ENCODE measurements around the gene ACTRT2.

GRCh38 chr1:3037281-3038040 lies 16.2 kb downstream of the ACTRT2 start:
- TF ChIP-seq SP1 (IDR thresholded peaks at IDR 0.05; ENCODE audit: low read depth, low read length) (no peak), NBN (IDR thresholded peaks at IDR 0.05) (no peak), CTCF (IDR thresholded peaks at IDR 0.05 in 2 of 3, conservative IDR thresholded peaks at IDR 0.05 in 1 of 3; ENCODE audit: control insufficient read depth in 2 of 3, extremely low read depth in 1 of 3, insufficient read depth in 1 of 3, low read depth in 3 of 3, low read length in 3 of 3) (no peak), BRCA1 (IDR thresholded peaks at IDR 0.05; ENCODE audit: low read depth, low read length) (no peak)

Measured in GM12878 (cell line).